ENCODE results near the gene PDCL3. TPM values are rescaled to one million over a fixed set of nuclear protein-coding genes. Genes with fewer than 3 reads are reported as not detected.

The PDCL3 gene
- total RNA-seq, 2 experiments from 2014 or later: 10.6 to 21.7 TPM

DNA sequence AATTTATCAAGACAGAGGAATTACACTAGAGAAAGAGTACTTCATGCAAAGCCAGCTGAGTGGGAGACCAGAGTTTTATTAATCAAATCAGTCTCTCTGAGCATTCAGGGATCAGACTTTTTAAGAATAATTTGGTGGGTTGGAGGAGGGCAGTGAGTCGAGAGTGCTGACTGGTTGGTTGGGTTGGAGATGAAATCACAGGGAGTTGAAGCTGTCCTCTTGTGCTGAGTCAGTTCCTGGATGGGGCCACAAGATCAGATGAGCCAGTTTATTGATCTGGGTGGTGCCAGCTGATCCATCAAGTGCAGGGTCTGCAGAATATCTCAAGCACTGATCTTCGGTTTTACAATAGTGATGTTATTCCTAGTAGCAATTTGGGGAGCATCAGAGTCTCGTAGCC is 21.4 kb upstream of the PDCL3 start:
- Histone ChIP-seq H3K4me1 (ENCODE audit: insufficient read depth, low read length, poor library complexity, severe bottlenecking) (no peaks in the 10 kb centered on the region), H3K4me3 (ENCODE audit: low read depth, low read length, poor library complexity, severe bottlenecking) (no peak overlapping the region), H3K27ac (ENCODE audit: low read depth, low read length, poor library complexity, severe bottlenecking) (no peak overlapping the region), H3K36me3 (ENCODE audit: insufficient read depth, low read length) (no peaks in the 10 kb centered on the region), H2AFZ (ENCODE audit: low read length) (no peak overlapping the region), H3K4me2 (ENCODE audit: low read length) (no peak overlapping the region), H3K9me3 (ENCODE audit: low read length) (no peaks in the 10 kb centered on the region), H3K9me2 (ENCODE audit: insufficient read depth, low read length) (no peaks in the 10 kb centered on the region), H3K79me2 (ENCODE audit: insufficient read depth, low read depth, low read length) (no peaks in the 10 kb centered on the region), H4K20me1 (ENCODE audit: insufficient read depth, low read length) (no peaks in the 10 kb centered on the region)
- CTCF ChIA-PET (ENCODE audit: unreplicated experiment): no interaction called here
- no TSS peak for BruUV-seq (replicated peaks)
- no peak for DNase-seq (ENCODE audit: low spot score)
- POLR2A ChIA-PET: interaction anchor here (0.6 kb wide), 1 partner anchor 516 kb away, joined by 4 read pairs; no protein-coding TSS in a partner anchor
- TF ChIP-seq CTCF (conservative IDR thresholded peaks at IDR 0.05; ENCODE audit: low read length): no peak
- TF ChIP-seq EZH2phosphoT487 (IDR thresholded peaks at IDR 0.05; ENCODE audit: borderline replicate concordance, low read depth, low read length): no peak
- intact Hi-C loops (cut with micrococcal nuclease; ENCODE audit: unreplicated experiment): no loop called here

- ChIA-PET CTCF (ENCODE audit: unreplicated experiment) (no interaction called here), POLR2A (interaction anchor here (0.7 kb wide), 1 partner anchor 101 kb away, joined by 3 read pairs; no protein-coding TSS in a partner anchor)
- no peaks in the 10 kb centered on the region for H3K36me3 ChIP-seq (ENCODE audit: insufficient read depth, low read length)
- no peak overlapping the region for H3K4me2 ChIP-seq (ENCODE audit: low read length)
- no peaks in the 10 kb centered on the region for H4K20me1 ChIP-seq (ENCODE audit: insufficient read depth, low read length)
- TF ChIP-seq CTCF (conservative IDR thresholded peaks at IDR 0.05; ENCODE audit: low read length) (no peak), EZH2phosphoT487 (IDR thresholded peaks at IDR 0.05; ENCODE audit: borderline replicate concordance, low read depth, low read length) (no peak)
- intact Hi-C loops (cut with micrococcal nuclease; ENCODE audit: unreplicated experiment): no loop called here
- no peaks in the 10 kb centered on the region for H3K79me2 ChIP-seq (ENCODE audit: insufficient read depth, low read depth, low read length)
- no peak overlapping the region for H3K27ac ChIP-seq (ENCODE audit: low read depth, low read length, poor library complexity, severe bottlenecking)
- H3K9me2 ChIP-seq (ENCODE audit: insufficient read depth, low read length): no peaks in the 10 kb centered on the region
- no peak overlapping the region for H3K4me3 ChIP-seq (ENCODE audit: low read depth, low read length, poor library complexity, severe bottlenecking)
- no peak overlapping the region for H2AFZ ChIP-seq (ENCODE audit: low read length)
- no TSS peak for BruUV-seq (replicated peaks)
- no peak for DNase-seq (ENCODE audit: low spot score)
- no peaks in the 10 kb centered on the region for H3K9me3 ChIP-seq (ENCODE audit: low read length)
- H3K4me1 ChIP-seq (ENCODE audit: insufficient read depth, low read length, poor library complexity, severe bottlenecking): no peaks in the 10 kb centered on the region
These were observed 20.4 kb upstream of the PDCL3 start for GRCh38 chr2:100542418-100542817.

DNA sequence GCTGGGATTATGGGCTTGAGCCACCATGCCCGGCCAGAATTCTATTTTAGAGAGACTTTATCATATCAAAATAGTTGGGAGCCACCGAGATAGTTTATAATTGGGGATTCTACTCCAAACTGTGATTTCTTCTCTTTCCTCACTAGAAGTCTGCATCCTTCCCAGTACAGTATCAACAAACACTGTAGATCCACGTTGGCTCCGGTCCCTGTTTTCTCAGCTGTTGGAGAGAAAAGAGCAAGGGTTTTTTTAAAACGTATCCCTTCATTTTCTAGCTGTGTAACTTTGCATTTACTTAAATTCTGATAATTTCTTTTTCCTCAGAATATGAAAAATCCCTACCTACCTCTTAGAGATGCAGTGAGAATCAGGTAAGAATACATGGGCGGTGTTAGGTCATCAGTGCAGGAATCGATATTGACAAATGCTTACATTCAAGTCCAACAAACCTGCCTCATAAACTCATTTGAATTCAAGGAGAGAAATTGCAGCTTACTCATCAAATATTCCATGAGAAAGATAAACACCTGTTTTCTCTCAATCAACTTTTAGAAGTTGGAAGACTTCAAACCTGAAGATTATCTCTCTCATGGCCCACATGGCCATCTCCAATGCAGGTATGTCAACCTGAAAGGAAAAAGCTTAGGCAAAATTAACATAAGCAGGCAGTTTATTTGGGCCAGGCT is 17.7 kb upstream of the PDCL3 start:
- H3K27ac ChIP-seq (ENCODE audit: low read depth, low read length, poor library complexity, severe bottlenecking): no peak overlapping the region
- H3K4me3 ChIP-seq (ENCODE audit: low read depth, low read length, poor library complexity, severe bottlenecking): no peak overlapping the region
- H3K9me2 ChIP-seq (ENCODE audit: insufficient read depth, low read length): no peaks in the 10 kb centered on the region
- TF ChIP-seq CTCF (conservative IDR thresholded peaks at IDR 0.05; ENCODE audit: low read length) (no peak), EZH2phosphoT487 (IDR thresholded peaks at IDR 0.05; ENCODE audit: borderline replicate concordance, low read depth, low read length) (no peak)
- H3K9me3 ChIP-seq (ENCODE audit: low read length): no peaks in the 10 kb centered on the region
- no peak for DNase-seq (ENCODE audit: low spot score)
- H3K4me2 ChIP-seq (ENCODE audit: low read length): no peak overlapping the region
- no peaks in the 10 kb centered on the region for H4K20me1 ChIP-seq (ENCODE audit: insufficient read depth, low read length)
- no peak overlapping the region for H2AFZ ChIP-seq (ENCODE audit: low read length)
- CTCF ChIA-PET (ENCODE audit: unreplicated experiment): no interaction called here
- no peaks in the 10 kb centered on the region for H3K79me2 ChIP-seq (ENCODE audit: insufficient read depth, low read depth, low read length)
- no peaks in the 10 kb centered on the region for H3K4me1 ChIP-seq (ENCODE audit: insufficient read depth, low read length, poor library complexity, severe bottlenecking)
- POLR2A ChIA-PET: interaction anchor here (0.7 to 1.1 kb wide), 3 partner anchors 18 to 31 kb away, joined by 3 to 6 read pairs (median 3); partner anchors contain the start of gene PDCL3
- no TSS peak for BruUV-seq (replicated peaks)
- intact Hi-C loops (cut with micrococcal nuclease; ENCODE audit: unreplicated experiment): no loop called here
- H3K36me3 ChIP-seq (ENCODE audit: insufficient read depth, low read length): no peaks in the 10 kb centered on the region

Data from OCI-LY7 (cell line).